Left ventricle myocardium inferior (tissue), 1 donor: ENCODE data around the gene PLB1. TPM values are rescaled to one million over a fixed set of nuclear protein-coding genes. Genes with fewer than 3 reads are reported as not detected.

Experiments
- DNase-seq: peaks from one replicate; pipeline ENCODE4 v3.0.0-alpha.2; 2020
- H3K27ac ChIP-seq: fragments of 200-600 bp; replicated peaks from 2 replicates; pipeline ENCODE4 v1.8.0; 2021
- H3K27me3 ChIP-seq: fragments of 200-600 bp; 2 replicates; pipeline ENCODE4 v1.8.0; 2021; ENCODE audit warnings: low read depth
- H3K36me3 ChIP-seq: fragments of 200-600 bp; 2 replicates; pipeline ENCODE4 v1.8.0; 2021
- H3K4me1 ChIP-seq: fragments of 200-600 bp; 2 replicates; pipeline ENCODE4 v1.8.0; 2021
- H3K4me3 ChIP-seq: fragments of 200-600 bp; 2 replicates; pipeline ENCODE4 v1.8.0; 2021; ENCODE audit warnings: mild to moderate bottlenecking, moderate library complexity
- H3K9me3 ChIP-seq: fragments of 200-600 bp; replicated peaks from 2 replicates; pipeline ENCODE4 v1.8.0; 2021
- intact Hi-C: fragments of 100-400 bp; cut with micrococcal nuclease; formaldehyde crosslinking; loops from one replicate; pipeline ENCODE4 v1.11.0; 2022
- total RNA-seq: library from RNA; stranded (reverse); fragmentation: NEBNext Ultra II Directional; extraction: Animal tissue kit (Norgen Biotek cat#: 25700); gene quantifications from one replicate; pipeline ENCODE4 v1.2.1, GENCODE V29; 2021
- TF ChIP-seq, protein P1 (sequence below): fragments of 200-600 bp; IDR thresholded peaks from 2 replicates; pipeline ENCODE4 v1.8.0; 2021; ENCODE audit warnings: antibody characterized with exemption, mild to moderate bottlenecking, borderline replicate concordance
- donor health status: DM: no; HTN: yes; CAD: no; lungs with severe emphysema.

Gene PLB1
- total RNA-seq, 1 donor from 2014 or later, result 2.4 TPM

DNA sequence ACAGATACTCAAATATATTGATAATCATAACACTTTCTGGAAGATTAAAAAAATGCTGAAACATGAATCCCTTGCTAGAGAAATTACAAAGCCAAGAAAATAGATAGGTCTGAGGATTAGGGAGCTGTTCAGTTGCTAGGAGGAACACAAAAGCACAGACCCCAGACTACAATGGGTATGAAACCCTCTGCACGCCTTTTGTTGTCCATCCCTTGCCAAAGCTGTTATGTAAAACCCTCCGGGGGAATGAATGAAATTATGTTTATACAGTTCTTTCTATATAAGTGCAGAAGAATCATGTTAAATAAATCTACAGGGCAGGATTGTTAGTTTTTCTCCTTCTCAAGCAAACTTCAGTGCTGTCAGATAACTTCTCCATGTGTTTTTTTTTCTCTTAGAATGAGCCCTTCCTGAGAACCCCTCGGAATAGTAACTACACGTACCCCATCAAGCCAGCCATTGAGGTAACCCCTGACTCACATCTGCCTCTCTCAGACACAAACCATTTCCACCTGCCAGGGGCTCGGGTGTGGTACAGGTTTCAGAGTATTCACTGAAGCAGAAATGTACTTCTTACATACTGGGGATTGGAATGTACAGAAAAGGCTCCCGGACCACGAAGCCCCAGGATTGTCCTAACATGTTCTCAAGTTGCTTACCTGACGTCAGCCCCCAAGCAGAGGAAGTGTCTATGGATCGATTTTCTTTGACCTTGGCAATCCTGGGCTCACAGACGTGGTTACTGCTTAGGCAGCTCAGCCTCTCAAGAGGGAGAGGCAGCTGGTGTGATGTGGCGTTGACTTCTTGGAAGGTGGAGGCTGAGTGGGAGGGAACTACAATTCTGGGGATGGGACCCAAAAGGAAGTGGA, 118.0 kb downstream of the PLB1 start:
- Histone ChIP-seq H3K4me1 (peaks cover 1% of the 10 kb centered on the region), H3K4me3 (no peak overlapping the region), H3K36me3 (no peaks in the 10 kb centered on the region), H3K9me3 (no peaks in the 10 kb centered on the region), H3K27ac (no peak overlapping the region), H3K27me3 (no peaks in the 10 kb centered on the region)
- no peak for DNase-seq
- intact Hi-C loops, result no loop called here
- TF ChIP-seq, protein P1, sequence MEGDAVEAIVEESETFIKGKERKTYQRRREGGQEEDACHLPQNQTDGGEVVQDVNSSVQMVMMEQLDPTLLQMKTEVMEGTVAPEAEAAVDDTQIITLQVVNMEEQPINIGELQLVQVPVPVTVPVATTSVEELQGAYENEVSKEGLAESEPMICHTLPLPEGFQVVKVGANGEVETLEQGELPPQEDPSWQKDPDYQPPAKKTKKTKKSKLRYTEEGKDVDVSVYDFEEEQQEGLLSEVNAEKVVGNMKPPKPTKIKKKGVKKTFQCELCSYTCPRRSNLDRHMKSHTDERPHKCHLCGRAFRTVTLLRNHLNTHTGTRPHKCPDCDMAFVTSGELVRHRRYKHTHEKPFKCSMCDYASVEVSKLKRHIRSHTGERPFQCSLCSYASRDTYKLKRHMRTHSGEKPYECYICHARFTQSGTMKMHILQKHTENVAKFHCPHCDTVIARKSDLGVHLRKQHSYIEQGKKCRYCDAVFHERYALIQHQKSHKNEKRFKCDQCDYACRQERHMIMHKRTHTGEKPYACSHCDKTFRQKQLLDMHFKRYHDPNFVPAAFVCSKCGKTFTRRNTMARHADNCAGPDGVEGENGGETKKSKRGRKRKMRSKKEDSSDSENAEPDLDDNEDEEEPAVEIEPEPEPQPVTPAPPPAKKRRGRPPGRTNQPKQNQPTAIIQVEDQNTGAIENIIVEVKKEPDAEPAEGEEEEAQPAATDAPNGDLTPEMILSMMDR, result no peak

DNA sequence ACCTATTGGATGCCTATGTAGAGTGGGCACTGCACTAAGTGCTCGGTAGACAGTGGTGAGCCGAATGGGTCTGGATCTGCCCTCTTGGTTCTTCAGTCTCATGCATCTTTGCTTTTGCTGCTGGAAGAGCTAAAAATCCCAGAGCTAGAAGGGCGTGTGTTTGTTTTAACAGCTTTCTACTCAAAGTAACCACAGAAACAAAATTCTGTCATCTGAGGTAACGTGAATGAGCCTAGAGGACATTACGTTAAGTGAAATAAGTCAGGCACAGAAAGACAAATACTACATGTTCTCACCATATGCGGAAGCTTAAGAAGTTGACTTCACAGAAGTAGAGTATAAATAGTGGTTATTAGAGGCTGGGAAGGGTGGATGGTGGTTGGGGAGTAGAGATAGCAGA, 119.8 kb downstream of the PLB1 start:
- no peak overlapping the region for H3K4me3 ChIP-seq
- no peaks in the 10 kb centered on the region for H3K36me3 ChIP-seq
- TF ChIP-seq, protein P1, result no peak
- no peak for DNase-seq
- H3K9me3 ChIP-seq, result no peaks in the 10 kb centered on the region
- H3K27me3 ChIP-seq, result no peaks in the 10 kb centered on the region
- H3K4me1 ChIP-seq, result peaks cover 11% of the 10 kb centered on the region
- intact Hi-C loops, result no loop called here
- no peak overlapping the region for H3K27ac ChIP-seq

DNA sequence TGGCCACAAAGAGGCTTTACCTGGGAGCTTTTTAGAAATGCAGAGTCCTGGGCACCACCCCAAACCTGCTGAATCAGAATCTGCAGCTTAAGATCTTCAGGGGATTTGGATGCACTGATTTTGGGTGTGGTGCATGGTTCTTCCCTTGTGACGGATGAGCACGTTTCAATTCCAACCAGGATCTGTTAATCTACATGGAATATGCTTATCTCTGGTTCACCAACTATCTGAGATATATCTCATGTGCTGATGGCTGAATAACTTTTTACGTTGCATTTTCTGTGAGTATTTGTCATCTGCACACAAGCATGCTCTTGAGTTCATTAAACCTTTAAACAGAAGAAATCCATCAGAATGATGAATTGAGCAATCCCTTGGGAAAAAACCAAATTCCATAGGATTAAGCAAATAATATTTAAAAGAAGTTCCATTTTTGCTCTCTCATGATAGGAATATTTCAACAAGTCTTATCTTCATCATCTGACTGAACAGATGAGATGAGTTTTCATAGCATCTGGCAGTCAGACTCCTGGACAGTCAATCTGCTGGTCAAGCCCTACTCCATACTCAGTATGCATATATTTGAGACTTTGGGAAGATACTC, 120.6 kb downstream of the PLB1 start:
- TF ChIP-seq, protein P1, result no peak
- H3K27me3 ChIP-seq, result no peaks in the 10 kb centered on the region
- H3K27ac ChIP-seq, result no peak overlapping the region
- intact Hi-C loops, result no loop called here
- H3K36me3 ChIP-seq, result no peaks in the 10 kb centered on the region
- peaks cover 19% of the 10 kb centered on the region for H3K4me1 ChIP-seq
- DNase-seq, result no peak
- H3K4me3 ChIP-seq, result no peak overlapping the region
- no peaks in the 10 kb centered on the region for H3K9me3 ChIP-seq

DNA sequence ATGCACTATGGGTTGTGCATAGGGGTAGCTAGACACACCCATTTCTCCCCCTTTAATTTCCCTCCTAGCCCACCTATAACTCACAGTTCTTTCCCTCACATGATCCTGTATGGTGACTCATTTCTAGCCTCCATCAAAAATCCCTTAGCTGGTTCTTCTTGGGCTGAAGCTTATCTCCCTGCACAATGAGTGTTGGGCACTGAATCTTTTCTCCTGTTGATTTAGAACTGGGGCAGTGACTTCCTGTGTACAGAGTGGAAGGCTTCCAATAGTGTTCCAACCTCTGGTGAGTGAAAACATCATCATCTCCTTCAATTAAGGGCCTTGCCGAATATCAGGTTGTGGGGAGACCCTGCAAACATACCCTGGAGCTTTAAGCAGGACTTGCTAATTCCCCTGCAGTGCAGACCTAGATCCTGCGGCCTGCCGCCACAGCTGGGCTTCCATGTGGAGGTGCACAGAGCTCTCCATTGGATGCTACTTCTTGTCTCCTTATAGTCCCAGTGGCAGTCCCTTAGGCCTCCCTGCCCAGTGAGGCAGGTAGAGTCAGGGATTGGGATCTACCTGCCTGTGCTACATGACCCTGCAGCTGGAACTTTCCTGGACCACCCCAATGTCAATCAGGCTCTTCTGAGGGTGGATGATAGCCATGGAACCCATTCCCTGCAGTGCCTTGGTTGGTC, 121.8 kb downstream of the PLB1 start:
- Histone ChIP-seq H3K9me3 (no peaks in the 10 kb centered on the region), H3K27me3 (no peaks in the 10 kb centered on the region), H3K4me1 (peaks cover 26% of the 10 kb centered on the region), H3K4me3 (no peak overlapping the region), H3K27ac (no peak overlapping the region), H3K36me3 (no peaks in the 10 kb centered on the region)
- intact Hi-C loops, result no loop called here
- no peak for DNase-seq
- TF ChIP-seq, protein P1, result no peak

DNA sequence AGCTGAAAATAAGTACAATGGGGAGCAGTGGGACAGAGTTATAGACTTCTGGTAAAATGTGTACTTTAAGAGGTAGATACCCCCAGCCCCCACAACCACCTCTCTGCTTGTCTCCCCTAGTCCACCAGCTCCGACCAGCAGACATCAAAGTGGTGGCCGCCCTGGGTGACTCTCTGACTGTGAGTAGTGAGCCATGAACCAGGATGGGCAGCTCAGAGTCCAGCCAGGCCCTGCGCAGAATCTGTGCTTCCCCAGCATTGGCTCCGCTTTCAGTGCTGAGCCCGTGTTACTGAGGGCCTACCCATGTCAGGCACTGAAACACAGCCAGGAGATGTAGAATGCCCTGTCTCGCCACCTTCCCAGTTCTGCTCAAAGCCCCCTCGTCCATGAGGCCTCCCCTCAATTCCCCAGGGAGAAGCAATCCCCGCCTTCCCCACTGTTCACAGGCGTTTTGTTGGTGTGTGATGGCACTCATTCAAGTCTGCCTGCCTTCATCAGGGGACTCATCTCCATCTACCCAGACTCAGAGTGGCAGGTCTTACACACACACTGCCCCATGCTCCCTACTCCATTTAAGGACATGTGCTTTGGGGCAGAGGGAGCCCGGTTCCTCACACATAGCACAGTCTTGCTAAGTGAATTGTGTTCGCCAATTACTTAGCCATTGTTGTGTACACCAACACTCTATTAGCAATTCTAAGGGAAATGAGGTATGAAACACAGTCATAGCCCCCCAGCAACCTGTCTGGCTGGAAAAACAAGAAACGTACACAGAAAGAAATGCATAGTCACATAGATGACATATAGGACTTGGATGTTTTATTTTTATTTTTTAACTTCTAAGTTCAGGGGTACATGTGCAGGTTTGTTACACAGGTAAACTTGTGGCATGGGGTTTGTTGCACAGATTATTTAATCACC, 122.6 kb downstream of the PLB1 start:
- Histone ChIP-seq H3K27me3 (no peaks in the 10 kb centered on the region), H3K36me3 (no peaks in the 10 kb centered on the region), H3K9me3 (no peaks in the 10 kb centered on the region), H3K27ac (no peak overlapping the region), H3K4me1 (peaks cover 26% of the 10 kb centered on the region), H3K4me3 (no peak overlapping the region)
- no peak for DNase-seq
- TF ChIP-seq, protein P1, result no peak
- intact Hi-C loops, result no loop called here
